CD4-positive, alpha-beta T cell treated with Interleukin-2 at 100 ng/mL for 4 hours (primary cell): ENCODE data around the gene TMEM135.
"Not testable (repeated sequence)": the region's sequence is repeated elsewhere in the genome, so short reads cannot be mapped to it uniquely, and the experiment has no call there.

Experiments used
- DNase-seq: peaks from one replicate; pipeline ENCODE4 v3.0.0-alpha.2; 2020; ENCODE audit warnings: low spot score

The TMEM135 gene

DNA sequence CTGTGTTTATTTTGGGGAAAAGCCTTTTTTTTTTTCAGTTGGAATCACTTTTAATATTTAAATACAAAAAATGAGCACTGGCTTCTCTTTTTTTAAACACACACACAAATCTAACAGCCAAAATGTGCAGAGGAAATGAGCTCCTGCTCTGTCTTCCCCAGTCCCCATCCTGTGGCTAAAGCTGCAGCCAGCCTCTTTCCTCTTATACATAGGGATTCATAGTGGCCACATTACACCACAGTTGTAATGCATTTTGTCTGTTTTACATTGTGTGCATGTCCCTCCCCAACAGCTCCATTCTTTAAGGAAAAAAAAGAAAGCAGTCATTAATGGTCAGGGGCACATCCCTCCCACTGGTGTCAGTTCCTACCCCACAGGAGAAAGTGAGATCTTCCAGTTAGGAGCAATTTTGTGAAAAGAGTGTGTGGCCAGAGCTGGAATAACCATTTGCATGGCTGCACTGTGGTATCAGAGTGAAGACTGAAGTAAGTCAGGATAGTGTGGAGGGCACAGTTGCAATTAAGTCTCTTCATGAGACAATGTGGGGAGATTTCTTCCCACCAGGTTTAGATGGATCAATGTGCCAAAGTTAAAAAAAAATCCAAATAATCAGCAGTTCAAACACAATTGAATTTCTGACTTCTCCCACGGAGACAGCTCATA lies 220.6 kb downstream of the TMEM135 start:
- no peak for DNase-seq

GRCh38 chr11:87259736-87260135 lies 222.0 kb downstream of the TMEM135 start:
- no peak for DNase-seq

DNA sequence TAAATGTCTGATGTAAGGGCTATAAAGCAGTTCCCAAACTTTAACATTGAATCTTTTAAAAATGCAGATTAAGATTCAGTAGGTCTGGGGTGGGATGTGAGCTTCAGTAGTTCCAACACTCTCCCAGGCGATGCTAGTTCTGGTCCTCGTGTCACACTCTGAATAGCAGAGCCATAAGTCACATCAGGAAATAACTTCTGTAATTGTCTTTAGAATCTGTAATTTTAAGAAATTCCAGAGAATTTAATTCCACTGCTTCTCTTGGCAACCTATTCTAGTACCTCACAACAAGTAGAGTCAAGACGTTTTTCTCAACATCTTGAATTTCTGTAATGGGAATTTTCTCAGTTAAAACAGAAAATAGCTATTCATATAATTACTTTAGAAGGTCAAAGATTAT lies 223.1 kb downstream of the TMEM135 start:
- DNase-seq, result no peak

DNA sequence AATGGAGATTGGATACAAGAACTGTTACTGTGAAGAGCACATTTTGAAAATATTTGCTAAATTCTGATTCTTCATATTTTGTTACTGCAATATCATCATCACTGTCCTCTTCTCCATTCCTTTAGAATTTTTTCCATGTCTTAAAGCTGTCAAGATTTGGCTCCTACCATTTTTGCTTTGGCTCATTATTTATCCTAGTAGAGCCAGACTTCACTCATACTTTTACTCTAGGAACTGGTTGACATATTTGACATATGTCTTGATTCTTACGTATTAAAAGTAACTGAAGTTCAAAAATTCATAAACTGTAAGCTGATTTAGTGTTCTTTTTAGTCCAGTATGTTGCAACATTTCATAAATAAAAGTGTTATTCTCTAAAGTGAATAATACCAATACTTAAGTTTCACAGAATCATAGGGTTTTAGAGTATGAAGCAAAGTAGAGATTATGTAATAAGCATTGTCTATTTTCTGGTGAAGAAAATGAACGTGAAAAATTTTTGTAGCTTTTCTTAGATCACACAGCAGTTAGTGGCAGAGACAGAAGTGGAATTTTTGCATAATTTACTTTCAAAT lies 225.6 kb downstream of the TMEM135 start:
- no peak for DNase-seq

DNA sequence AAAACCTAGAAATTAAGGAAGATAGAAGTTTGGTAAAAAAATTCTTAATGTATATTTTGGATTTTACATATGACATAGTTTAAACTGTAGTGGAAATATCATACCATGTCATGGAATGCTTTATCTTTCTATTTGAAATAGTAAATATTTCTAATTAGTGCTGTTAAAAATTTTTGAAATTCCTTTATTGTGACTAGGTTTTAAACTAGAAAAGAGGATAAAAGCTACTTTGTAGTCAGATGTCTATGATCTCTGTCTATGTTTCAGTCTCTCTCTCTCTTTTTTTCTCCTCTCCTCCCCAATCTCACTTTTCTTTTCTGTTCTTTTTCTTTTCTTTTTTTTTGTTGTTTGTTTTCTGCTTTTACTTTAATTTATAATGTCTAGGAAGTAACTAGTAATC lies 226.2 kb downstream of the TMEM135 start:
- DNase-seq, result no peak

DNA sequence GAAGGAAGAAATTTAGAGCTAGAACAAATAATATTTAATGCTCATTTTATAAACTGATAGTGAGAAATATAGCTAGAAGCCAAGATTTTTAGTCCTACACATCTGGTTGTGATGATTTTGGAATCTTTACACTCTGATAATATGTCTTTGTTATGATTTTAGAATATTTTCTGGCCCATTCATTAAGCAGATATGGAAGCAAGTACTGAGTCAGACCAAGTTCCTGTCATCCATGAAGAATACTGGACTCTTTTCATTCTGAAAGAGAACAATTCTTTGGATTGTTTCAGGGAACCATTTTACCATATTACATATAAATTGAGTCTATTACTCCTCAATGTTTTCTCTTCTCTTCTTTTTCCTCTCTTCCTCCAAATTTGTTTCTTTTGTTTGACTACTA lies 227.4 kb downstream of the TMEM135 start:
- DNase-seq, result no peak

GRCh38 chr11:87265979-87266378 lies 228.2 kb downstream of the TMEM135 start:
- no peak for DNase-seq

DNA sequence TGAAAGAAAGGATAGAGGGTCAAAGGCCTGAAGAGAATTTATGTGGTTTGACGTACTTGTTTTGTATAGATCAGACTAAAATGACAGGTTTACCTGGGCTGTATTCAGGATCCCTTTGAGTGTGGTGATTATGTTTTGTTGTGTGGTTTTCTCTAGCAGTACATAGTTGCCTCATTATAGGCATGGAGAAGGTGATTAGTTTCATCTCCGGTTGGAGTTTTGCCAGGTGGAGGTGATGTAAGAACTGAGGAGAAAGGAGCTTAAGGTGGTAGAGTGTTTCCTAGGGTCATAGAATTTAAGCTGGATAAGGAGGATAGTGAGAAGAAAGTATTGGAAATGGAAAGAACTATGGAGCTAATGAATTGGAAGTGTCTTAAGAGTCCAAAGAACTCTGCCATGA lies 229.0 kb downstream of the TMEM135 start:
- no peak for DNase-seq

DNA sequence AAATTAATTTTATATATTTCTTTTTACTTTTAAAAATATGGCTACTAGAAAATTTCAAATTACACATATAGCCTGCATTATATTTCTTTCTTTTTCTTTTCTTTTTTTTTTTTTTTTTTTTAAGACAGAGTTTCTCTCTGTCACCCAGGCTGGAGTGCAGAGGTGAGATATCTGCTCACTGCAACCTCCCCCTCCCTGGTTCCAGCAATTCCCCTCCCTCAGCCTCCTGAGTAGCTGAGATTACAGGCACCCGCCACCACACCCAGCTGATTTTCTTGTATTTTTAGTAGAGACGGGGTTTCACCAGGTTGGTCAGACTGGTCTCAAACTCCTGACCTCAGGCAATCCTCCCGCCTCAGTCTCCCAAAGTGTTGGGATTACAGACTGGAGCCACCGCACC lies 234.2 kb downstream of the TMEM135 start:
- DNase-seq, result not testable (repeated sequence)

DNA sequence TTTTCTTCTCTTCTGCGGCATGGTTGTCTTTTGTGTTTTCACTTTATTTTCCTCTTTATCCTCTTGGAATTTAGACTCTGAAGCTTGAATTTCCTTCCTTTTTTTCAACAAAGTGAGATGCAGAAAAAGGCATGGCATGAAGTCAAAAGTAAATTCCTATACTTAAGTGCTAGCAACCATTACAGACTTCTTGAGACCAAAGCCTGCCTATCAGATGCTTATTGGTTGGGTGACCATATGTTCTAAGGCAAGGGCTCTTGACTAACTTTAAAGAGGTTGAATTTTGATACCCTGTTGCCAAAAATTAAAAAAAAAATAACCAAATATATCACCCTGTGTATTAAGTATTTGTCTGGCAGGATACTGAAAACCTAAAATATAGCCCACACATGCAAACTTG lies 237.4 kb downstream of the TMEM135 start:
- no peak for DNase-seq

DNA sequence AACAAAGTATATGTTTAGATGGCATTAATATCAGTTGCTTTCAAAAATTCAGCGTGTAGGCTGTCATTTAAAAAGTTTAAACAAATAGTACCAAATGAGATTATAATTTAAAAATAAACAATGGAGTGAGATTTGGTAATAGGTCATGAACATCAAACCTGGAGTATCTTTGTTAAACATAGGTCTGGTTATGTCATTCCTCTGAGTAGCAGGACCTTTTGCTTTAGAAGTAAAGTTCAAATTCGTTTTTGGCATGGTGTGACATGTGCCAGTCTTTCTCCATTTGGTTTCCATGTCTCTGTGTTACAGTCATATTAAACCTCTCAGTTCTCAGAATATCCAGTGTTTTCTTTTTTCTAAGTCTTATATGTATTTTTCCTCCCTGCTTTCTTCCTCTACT lies 242.4 kb downstream of the TMEM135 start:
- DNase-seq, result no peak

DNA sequence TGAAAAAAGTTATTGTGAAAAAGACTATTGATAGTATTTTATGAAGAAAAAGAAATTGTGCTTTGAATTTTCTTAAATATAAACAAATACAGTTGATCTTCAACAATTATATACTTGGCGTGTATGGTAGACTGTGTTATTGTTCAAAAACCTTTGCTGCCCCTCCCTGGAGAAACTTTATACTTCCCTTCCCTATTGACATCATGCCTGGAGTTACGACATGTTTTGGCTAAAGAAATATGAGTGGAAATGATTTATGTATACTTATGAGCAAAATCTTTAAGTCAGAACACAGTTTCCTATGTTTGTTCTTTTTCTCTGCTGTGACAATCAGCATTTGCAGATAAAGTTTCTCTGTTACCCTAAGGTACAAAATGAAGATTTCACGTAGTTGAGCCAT lies 243.8 kb downstream of the TMEM135 start:
- no peak for DNase-seq

GRCh38 chr11:87284306-87284705 lies 246.6 kb downstream of the TMEM135 start:
- no peak for DNase-seq

GRCh38 chr11:87285674-87286073 lies 247.9 kb downstream of the TMEM135 start:
- not testable (repeated sequence) for DNase-seq

- DNase-seq, result no peak
These were observed 248.6 kb downstream of the TMEM135 start for GRCh38 chr11:87286338-87286737.

- peak; percentile 62 for DNase-seq
These were observed 252.7 kb downstream of the TMEM135 start for GRCh38 chr11:87290304-87290922.

DNA sequence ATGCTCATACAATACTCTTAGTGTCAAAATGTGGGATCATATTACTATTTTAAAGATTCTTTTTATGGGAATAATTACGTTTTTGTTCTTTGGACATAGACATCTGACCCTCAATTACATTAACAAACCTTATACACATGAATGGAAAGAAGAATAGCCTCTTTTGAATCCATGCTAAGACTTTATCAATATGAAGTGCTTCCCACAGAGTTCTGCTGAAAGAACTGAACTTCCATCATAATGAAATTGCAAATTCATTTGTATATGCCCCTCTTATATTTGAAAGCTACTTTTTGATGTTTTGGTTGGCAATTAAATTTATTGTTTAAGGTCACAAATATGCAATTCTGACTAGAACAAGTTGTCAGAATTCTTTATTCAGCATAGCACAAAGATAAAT lies 254.9 kb downstream of the TMEM135 start:
- DNase-seq, result no peak

DNA sequence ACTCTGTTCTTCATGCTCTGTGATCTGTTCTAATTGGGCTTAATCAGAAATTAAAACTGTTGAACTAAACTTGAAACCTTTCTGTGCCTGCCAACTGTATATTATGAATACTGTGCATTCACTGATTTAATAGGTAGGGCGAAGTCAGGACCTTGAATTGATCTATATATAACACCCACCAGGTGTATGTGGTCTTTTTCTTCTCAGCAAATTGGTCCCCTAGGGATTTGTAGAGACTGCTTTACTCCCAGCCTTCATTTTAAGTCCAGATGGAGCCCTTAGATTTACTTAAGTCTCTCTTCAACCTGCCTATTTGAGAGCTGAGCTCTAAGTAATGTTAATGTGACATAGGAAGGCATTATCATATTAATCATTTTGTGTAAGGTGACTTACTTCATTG lies 257.5 kb downstream of the TMEM135 start:
- no peak for DNase-seq

- no peak for DNase-seq
These were observed 258.9 kb downstream of the TMEM135 start for GRCh38 chr11:87296627-87297026.

GRCh38 chr11:87298155-87298554 lies 260.4 kb downstream of the TMEM135 start:
- DNase-seq, result no peak

DNA sequence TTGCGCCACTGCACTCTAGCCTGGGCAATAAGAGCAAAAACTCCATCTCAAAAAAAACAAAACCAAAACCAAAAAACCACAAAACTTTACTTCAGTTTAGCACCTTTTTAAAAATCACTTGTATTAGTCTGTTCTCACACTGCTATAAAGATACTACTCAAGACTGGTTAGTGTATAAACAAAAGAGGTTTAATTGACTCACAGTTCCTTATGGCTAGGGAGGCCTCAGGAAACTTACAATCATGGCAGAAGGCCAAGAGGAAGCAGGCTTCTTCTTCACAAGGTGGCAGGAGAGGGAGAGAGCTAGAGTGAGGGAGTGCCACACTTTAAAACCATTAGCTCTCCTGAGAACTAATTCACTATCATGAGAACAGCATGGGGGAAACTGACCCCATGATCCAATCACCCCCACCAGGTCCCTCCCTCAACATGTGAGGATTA lies 261.3 kb downstream of the TMEM135 start:
- peak; percentile 7 for DNase-seq

- DNase-seq, result no peak
These were observed 263.1 kb downstream of the TMEM135 start for GRCh38 chr11:87300640-87301380.
